Fibroblast of skin of left quadriceps (primary cell): ENCODE data around the gene SHMT1.

Experiments used
- DNase-seq, 2 experiments: peaks; one replicate each; pipeline ENCODE4 v3.0.0-alpha.2; 2013; ENCODE audit warnings: low read depth in 2 of 2

SHMT1 gene

GRCh38 chr17:18285296-18285695, 78.1 kb downstream of the SHMT1 start:
- DNase-seq: no peak

- DNase-seq: no peak
These were observed 81.6 kb downstream of the SHMT1 start for GRCh38 chr17:18281788-18282187.

- no peak for DNase-seq
These were observed 82.5 kb downstream of the SHMT1 start for GRCh38 chr17:18280766-18281371.

- DNase-seq: no peak
These were observed 83.1 kb downstream of the SHMT1 start for GRCh38 chr17:18280249-18280648.

GRCh38 chr17:18278867-18279266, 84.5 kb downstream of the SHMT1 start:
- no peak for DNase-seq
